Nephron (organoid): ENCODE data around the gene APPBP2.

ENCODE experiments used
- H3K27ac Mint-ChIP-seq, 3 experiments: 2 replicates each; pipeline ENCODE4 v1.8.0; 2020; ENCODE audit warnings: mixed read lengths in 3 of 3, mild to moderate bottlenecking in 2 of 3, moderate library complexity in 1 of 3
- H3K27me3 Mint-ChIP-seq: 2 replicates; pipeline ENCODE4 v1.8.0; 2021; ENCODE audit warnings: low read depth, mild to moderate bottlenecking, moderate library complexity, mixed read lengths
- H3K36me3 Mint-ChIP-seq: 2 replicates; pipeline ENCODE4 v1.8.0; 2020; ENCODE audit warnings: low read depth, mixed read lengths
- H3K4me1 Mint-ChIP-seq: 2 replicates; pipeline ENCODE4 v1.8.0; 2020; ENCODE audit warnings: mixed read lengths
- H3K4me3 Mint-ChIP-seq, 3 experiments: 2 replicates each; pipeline ENCODE4 v1.8.0; 2020; ENCODE audit warnings: mild to moderate bottlenecking in 3 of 3, mixed read lengths in 3 of 3, moderate library complexity in 2 of 3
- H3K9me3 Mint-ChIP-seq: 2 replicates; pipeline ENCODE4 v1.8.0; 2020; ENCODE audit warnings: mixed read lengths
- CTCF ChIP-seq, 3 experiments: fragments of 200-600 bp; sonication (generic); IDR thresholded peaks; one replicate each; pipeline ENCODE4 v1.5.0; 2021; ENCODE audit warnings: antibody characterized with exemption in 3 of 3; ENCODE audit not compliant: unreplicated experiment in 3 of 3

APPBP2 gene

GRCh38 chr17:60535382-60536279 lies 9.6 kb upstream of the APPBP2 start:
- no peak overlapping the region for H3K4me3 Mint-ChIP-seq

GRCh38 chr17:60534613-60535157 lies 8.6 kb upstream of the APPBP2 start:
- Mint-ChIP-seq H3K4me1 (no peaks in the 10 kb centered on the region), H3K27me3 (no peaks in the 10 kb centered on the region), H3K4me3 (no peak overlapping the region), H3K36me3 (peaks cover 9% of the 10 kb centered on the region), H3K27ac (peak overlapping the region in 2 of 3 experiments; percentile 6 to 83), H3K9me3 (peaks cover 11% of the 10 kb centered on the region)
- TF ChIP-seq CTCF (IDR thresholded peaks at IDR 0.05; ENCODE audit: unreplicated experiment in 3 of 3) = no peak

More at GRCh38 chr17:60535382-60536279, 9.6 kb upstream of the APPBP2 start:
- H3K4me1 Mint-ChIP-seq = no peaks in the 10 kb centered on the region
- peaks cover 6% of the 10 kb centered on the region for H3K9me3 Mint-ChIP-seq
- peak overlapping the region in 1 of 3 experiments; percentile 48 for H3K27ac Mint-ChIP-seq
- peaks cover 4% of the 10 kb centered on the region for H3K36me3 Mint-ChIP-seq
- no peaks in the 10 kb centered on the region for H3K27me3 Mint-ChIP-seq
- TF ChIP-seq CTCF (IDR thresholded peaks at IDR 0.05; ENCODE audit: unreplicated experiment in 3 of 3) = no peak

GRCh38 chr17:60534010-60534555 lies 8.0 kb upstream of the APPBP2 start:
- no peak for TF ChIP-seq CTCF (IDR thresholded peaks at IDR 0.05; ENCODE audit: unreplicated experiment in 3 of 3)
- no peaks in the 10 kb centered on the region for H3K27me3 Mint-ChIP-seq
- H3K27ac Mint-ChIP-seq = peak overlapping the region in 1 of 3 experiments; percentile 83
- peaks cover 9% of the 10 kb centered on the region for H3K36me3 Mint-ChIP-seq
- no peak overlapping the region for H3K4me3 Mint-ChIP-seq
- no peaks in the 10 kb centered on the region for H3K4me1 Mint-ChIP-seq
- peaks cover 14% of the 10 kb centered on the region for H3K9me3 Mint-ChIP-seq

GRCh38 chr17:60529806-60530205 lies 3.8 kb upstream of the APPBP2 start:
- Mint-ChIP-seq H3K4me1 (no peaks in the 10 kb centered on the region), H3K27ac (no peak overlapping the region), H3K36me3 (peaks cover 9% of the 10 kb centered on the region), H3K9me3 (peaks cover 14% of the 10 kb centered on the region), H3K27me3 (no peaks in the 10 kb centered on the region), H3K4me3 (no peak overlapping the region)
- no peak for TF ChIP-seq CTCF (IDR thresholded peaks at IDR 0.05; ENCODE audit: unreplicated experiment in 3 of 3)

- peaks cover 4% of the 10 kb centered on the region for H3K4me1 Mint-ChIP-seq
- H3K27ac Mint-ChIP-seq = no peak overlapping the region
- peaks cover 14% of the 10 kb centered on the region for H3K9me3 Mint-ChIP-seq
- TF ChIP-seq CTCF (IDR thresholded peaks at IDR 0.05; ENCODE audit: unreplicated experiment in 3 of 3) = no peak
- peaks cover 9% of the 10 kb centered on the region for H3K36me3 Mint-ChIP-seq
- H3K4me3 Mint-ChIP-seq = peak overlapping the region in 1 of 3 experiments; percentile 53
- no peaks in the 10 kb centered on the region for H3K27me3 Mint-ChIP-seq
These were observed 2.8 kb upstream of the APPBP2 start for GRCh38 chr17:60528828-60529227.
